Hindlimb muscle (tissue), 1 donor: ENCODE measurements around the gene BNIP5. TPM values are rescaled to one million over a fixed set of nuclear protein-coding genes. Genes with fewer than 3 reads are reported as not detected.

ENCODE experiments used
- DNase-seq: peaks from one replicate; pipeline ENCODE4 v3.0.0-alpha.2; 2013
- polyA plus RNA-seq: library from polyadenylated mRNA; unstranded; fragments of 120-200 nt; gene quantifications from one replicate; pipeline ENCODE4 v1.2.1, GENCODE V29; 2013; ENCODE audit not compliant: insufficient read length

Gene BNIP5
- polyA plus RNA-seq, 1 donor: 0.28 TPM

- DNase-seq: no peak
Measured at GRCh38 chr6:36290668-36291620, 45.7 kb downstream of the BNIP5 start.

DNA sequence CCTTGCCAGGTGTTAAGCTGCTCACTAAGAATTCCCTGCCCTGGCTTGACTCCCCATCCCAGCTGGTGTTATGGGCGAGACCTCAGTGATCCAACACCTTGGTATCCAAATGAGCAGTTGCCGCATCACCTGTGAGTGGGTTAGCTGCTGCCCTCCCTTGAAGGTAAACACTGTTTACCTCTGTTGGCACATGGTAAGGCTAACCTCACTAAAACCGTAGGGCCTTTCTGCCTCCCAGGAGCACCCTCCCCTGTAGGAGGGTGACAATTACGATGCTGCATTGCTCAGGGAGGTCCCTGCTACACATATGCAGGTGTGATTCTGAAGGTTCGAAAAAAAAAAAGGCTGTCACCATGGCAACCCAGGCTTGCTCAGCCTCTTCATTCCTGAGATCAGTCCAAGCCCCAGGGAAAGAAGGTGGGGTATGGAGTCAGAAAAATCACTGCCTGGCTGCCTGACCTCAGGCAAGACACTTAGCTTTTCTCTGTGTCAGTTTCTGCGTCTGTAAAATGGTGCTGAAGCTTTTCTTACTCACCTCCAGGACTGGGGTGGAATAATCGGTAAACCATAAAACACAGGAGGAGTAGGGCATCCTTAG lies 47.3 kb downstream of the BNIP5 start:
- DNase-seq: no peak

GRCh38 chr6:36286858-36287257 lies 49.8 kb downstream of the BNIP5 start:
- DNase-seq: no peak

GRCh38 chr6:36285797-36286196 lies 50.9 kb downstream of the BNIP5 start:
- no peak for DNase-seq

DNA sequence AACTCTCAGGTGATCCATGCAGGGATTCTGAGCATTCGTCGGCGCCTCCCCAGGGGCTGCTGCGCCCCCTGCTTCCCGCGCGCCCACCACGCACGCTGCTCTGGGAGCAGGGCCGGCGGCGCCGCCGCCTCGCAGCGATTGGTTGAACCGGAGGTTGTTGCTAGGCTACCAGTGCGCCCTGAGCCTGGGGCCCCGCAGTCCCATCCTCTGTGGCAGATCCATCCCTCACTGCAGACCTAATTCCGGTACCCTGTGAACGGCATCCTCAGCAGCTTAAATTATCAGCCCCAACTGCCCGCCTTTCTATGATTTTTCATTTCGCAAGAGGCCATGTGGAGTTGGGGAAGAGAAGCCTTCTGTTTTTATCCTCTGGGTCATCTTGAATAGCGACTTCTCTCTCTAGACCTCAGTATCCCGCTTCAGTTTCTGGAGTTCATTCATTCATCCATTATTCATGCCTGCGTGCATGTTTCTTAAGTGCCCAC lies 51.5 kb downstream of the BNIP5 start:
- DNase-seq: no peak

GRCh38 chr6:36284359-36284758 lies 52.3 kb downstream of the BNIP5 start:
- DNase-seq: no peak

DNA sequence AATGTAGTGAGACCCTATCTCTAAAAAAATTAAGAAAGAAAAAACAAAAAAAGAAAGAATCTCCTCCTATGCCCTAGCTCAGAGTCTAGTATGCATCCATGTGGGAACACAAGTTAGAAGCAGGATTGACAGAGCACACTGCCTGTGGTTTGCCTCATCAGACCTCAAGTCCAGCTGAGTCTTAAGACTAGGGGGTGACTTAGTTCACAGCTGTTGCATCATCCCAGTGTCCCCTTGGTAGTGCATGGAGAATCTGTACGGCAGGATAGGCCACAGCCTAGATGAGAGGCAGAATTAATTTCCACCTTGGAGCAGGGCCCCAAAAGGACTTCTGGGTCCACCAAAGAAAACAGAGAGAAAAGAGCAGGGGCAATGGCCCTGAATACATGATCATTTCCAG lies 53.1 kb downstream of the BNIP5 start:
- DNase-seq: no peak

- no peak for DNase-seq
Measured at GRCh38 chr6:36280983-36281382, 55.7 kb downstream of the BNIP5 start.

DNA sequence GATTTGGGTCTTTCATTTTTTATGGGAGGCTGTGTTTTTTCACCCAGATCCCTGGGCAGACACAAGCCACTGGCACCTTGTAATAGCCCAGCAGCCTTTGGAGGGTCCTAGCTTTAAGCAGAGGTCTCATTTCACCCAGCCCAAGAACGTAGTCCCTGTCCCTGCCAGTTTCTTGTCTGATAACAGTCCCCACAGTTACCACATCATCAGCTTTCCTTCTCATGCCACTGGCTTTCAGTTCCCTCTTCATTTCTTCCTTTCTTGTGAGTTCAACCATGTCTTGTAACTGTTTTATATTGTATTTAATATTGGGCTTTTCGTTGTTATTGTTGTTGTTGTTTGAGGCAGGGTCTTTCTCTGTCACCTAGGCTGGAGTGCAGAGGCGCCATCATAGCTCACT lies 56.2 kb downstream of the BNIP5 start:
- no peak for DNase-seq

GRCh38 chr6:36277946-36278470 lies 58.7 kb downstream of the BNIP5 start:
- no peak for DNase-seq

DNA sequence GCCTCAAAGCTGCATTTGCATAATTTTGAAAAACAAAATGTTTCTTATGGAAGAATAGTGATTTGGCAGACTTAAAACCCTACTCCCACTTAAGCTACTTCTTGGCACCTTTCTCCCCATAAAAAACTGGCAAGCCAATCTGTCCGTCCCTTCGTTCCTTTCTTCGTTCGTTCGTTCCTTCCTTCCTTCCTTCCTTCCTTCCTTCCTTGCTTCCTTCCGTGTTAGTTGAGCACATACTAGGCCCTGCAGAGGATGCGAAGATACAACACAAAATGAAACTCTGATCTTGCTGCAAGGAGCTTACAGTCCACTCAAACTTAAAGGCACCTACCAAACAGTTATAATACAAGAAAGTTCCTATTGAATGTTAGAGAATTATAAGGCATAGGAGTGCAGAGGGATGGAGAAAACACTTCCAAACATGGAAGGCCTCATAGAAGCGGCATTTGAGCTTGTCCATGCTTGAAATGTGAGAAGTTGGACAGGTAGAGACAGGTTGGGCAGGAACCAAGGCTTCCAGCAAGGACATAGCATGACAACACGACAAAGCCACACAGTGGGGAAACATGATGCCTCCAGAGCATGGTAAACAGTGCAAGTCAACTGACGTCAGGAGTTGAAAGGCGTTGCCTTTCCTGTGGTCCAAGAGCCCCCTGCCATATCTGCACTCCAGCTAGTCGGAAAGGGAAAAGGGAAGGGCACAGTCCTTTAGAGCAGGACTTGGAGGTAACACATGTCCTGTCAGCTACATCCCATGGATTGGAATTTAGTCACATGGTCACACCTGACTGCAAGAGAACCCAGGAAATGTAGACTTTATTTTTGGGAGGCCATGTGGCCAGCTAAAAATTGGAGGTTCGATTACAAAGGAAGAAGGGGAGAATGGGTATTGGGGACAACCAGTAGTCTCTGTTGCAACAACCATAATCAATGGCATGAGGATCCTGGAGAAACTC lies 59.8 kb downstream of the BNIP5 start:
- no peak for DNase-seq

DNA sequence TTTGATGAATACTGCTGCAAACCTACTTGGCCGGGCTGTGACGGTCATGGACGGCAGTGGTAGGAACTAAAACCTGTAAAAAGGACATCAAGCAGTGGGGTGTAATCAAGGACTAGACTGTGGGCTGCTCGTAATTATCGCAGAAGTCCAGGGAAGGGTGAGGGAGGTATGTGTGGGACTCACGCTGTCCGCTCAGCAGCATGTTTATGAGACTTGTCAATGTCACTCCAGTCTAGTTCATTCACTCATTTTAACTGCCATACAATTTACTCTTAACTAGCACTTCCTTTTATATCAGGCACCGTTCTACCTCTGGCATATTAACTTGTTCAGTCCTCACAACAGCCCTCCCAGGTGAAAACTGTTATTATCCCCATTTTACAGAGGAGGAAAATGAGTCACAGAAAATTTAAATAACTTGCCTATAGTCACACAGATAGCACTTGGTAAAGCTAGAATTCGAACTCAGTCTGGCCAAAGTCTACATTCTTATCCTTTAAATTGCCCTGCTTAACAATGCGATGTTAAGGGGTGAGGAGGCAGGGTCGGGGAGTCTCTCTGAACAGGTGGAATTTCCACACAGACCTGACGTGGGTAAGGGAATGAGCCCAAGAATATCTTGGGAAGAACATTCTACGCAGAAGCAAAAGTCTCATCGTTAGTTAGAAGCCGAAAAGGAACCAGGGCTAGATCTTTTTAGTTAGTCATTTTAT lies 62.7 kb downstream of the BNIP5 start:
- no peak for DNase-seq

GRCh38 chr6:36273067-36273466 lies 63.6 kb downstream of the BNIP5 start:
- no peak for DNase-seq

- DNase-seq: no peak
Measured at GRCh38 chr6:36272234-36272633, 64.5 kb downstream of the BNIP5 start.

GRCh38 chr6:36269834-36270705 lies 66.6 kb downstream of the BNIP5 start, which contains the start of gene PNPLA1:
TSS of gene PNPLA1 (plus strand) at chr6:36270060. CDS start at chr6:36270460, 400 bp downstream.
- no peak for DNase-seq

GRCh38 chr6:36268478-36269275 lies 68.0 kb downstream of the BNIP5 start:
- no peak for DNase-seq

- DNase-seq: no peak
Measured at GRCh38 chr6:36267731-36268477, 68.8 kb downstream of the BNIP5 start.

GRCh38 chr6:36266913-36267644 lies 69.6 kb downstream of the BNIP5 start:
- DNase-seq: no peak
